Ishikawa (cell line): ENCODE data around the gene PRR35.
A peak's percentile ranks its signal among the peaks of the same experiment; 100 is the strongest.

Experiments used
- CEBPB ChIP-seq: IDR thresholded peaks from 2 replicates; pipeline ENCODE4 v1.6.1; 2012
- CREB1 ChIP-seq: IDR thresholded peaks from 2 replicates; pipeline ENCODE4 v1.6.1; 2012; ENCODE audit warnings: low read depth
- EGR1 ChIP-seq: IDR thresholded peaks from 2 replicates; pipeline ENCODE4 v1.6.1; 2012
- EP300 ChIP-seq: IDR thresholded peaks from 2 replicates; pipeline ENCODE4 v1.6.1; 2012; ENCODE audit warnings: borderline replicate concordance
- FOXM1 ChIP-seq: IDR thresholded peaks from 2 replicates; pipeline ENCODE4 v1.6.1; 2012; ENCODE audit warnings: low read depth, borderline replicate concordance
- MAX ChIP-seq: IDR thresholded peaks from 2 replicates; pipeline ENCODE4 v1.6.1; 2012
- NFIC ChIP-seq: IDR thresholded peaks from 2 replicates; pipeline ENCODE4 v1.6.1; 2012
- RAD21 ChIP-seq: IDR thresholded peaks from 2 replicates; pipeline ENCODE4 v1.6.1; 2012; ENCODE audit warnings: low read depth
- TAF1 ChIP-seq: IDR thresholded peaks from 2 replicates; pipeline ENCODE4 v1.6.1; 2012; ENCODE audit warnings: low read depth, mild to moderate bottlenecking
- TCF12 ChIP-seq: IDR thresholded peaks from 2 replicates; pipeline ENCODE4 v1.6.1; 2012; ENCODE audit warnings: low read depth
- TEAD4 ChIP-seq: IDR thresholded peaks from 2 replicates; pipeline ENCODE4 v1.6.1; 2012
- YY1 ChIP-seq: IDR thresholded peaks from 2 replicates; pipeline ENCODE4 v1.6.1; 2012; ENCODE audit warnings: low read depth
- ZBTB7A ChIP-seq: IDR thresholded peaks from 2 replicates; pipeline ENCODE4 v1.6.1; 2012; ENCODE audit warnings: low read depth
- TF ChIP-seq, protein P1 (sequence below): IDR thresholded peaks from 2 replicates; pipeline ENCODE4 v1.6.1; 2012; ENCODE audit warnings: low read depth, mild to moderate bottlenecking
- TF ChIP-seq, protein P2 (sequence below): IDR thresholded peaks from 2 replicates; pipeline ENCODE4 v1.6.1; 2012

PRR35 gene

DNA sequence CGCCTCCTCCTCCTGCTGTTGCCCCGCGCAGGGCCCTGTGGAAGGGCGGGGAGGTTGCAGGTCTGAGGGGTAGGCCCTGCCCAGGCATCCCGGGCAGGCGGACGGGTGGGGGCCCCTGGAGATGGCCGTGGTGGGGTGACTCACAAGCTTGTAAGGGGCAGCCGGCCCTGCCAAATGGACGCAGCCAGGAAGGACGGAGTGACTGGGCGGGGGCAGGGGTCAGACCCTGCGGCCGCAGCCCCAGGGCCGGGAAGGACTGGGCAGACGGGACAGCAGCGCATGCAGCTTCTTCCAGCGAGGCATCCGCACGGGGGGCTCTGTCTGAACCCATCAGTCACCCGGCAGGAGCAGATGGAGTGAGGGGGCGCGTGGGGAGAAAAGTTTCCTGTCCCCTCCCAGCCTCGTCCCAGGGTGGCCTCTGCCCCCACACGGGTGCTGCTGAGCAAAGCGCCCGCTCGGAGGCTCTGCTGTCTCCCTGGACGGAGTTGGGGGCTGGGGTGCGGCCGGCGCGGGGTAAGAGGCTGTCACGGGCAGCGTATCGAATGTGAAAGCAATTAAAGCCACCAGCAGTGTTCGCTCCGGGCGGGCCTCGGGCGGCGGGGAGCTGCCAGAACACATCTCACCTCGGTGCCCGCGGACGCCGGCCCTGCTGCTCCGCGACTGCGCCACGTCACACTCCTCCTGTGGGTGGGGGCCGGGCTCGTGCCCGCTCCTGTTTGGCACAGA lies 5.4 kb upstream of the PRR35 start:
- TF ChIP-seq ZBTB7A (no peak), FOXM1 (no peak), TAF1 (no peak), CREB1 (no peak), CEBPB (no peak), NFIC (no peak), RAD21 (no peak)
- TF ChIP-seq, protein P1, sequence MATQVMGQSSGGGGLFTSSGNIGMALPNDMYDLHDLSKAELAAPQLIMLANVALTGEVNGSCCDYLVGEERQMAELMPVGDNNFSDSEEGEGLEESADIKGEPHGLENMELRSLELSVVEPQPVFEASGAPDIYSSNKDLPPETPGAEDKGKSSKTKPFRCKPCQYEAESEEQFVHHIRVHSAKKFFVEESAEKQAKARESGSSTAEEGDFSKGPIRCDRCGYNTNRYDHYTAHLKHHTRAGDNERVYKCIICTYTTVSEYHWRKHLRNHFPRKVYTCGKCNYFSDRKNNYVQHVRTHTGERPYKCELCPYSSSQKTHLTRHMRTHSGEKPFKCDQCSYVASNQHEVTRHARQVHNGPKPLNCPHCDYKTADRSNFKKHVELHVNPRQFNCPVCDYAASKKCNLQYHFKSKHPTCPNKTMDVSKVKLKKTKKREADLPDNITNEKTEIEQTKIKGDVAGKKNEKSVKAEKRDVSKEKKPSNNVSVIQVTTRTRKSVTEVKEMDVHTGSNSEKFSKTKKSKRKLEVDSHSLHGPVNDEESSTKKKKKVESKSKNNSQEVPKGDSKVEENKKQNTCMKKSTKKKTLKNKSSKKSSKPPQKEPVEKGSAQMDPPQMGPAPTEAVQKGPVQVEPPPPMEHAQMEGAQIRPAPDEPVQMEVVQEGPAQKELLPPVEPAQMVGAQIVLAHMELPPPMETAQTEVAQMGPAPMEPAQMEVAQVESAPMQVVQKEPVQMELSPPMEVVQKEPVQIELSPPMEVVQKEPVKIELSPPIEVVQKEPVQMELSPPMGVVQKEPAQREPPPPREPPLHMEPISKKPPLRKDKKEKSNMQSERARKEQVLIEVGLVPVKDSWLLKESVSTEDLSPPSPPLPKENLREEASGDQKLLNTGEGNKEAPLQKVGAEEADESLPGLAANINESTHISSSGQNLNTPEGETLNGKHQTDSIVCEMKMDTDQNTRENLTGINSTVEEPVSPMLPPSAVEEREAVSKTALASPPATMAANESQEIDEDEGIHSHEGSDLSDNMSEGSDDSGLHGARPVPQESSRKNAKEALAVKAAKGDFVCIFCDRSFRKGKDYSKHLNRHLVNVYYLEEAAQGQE: no peak

DNA sequence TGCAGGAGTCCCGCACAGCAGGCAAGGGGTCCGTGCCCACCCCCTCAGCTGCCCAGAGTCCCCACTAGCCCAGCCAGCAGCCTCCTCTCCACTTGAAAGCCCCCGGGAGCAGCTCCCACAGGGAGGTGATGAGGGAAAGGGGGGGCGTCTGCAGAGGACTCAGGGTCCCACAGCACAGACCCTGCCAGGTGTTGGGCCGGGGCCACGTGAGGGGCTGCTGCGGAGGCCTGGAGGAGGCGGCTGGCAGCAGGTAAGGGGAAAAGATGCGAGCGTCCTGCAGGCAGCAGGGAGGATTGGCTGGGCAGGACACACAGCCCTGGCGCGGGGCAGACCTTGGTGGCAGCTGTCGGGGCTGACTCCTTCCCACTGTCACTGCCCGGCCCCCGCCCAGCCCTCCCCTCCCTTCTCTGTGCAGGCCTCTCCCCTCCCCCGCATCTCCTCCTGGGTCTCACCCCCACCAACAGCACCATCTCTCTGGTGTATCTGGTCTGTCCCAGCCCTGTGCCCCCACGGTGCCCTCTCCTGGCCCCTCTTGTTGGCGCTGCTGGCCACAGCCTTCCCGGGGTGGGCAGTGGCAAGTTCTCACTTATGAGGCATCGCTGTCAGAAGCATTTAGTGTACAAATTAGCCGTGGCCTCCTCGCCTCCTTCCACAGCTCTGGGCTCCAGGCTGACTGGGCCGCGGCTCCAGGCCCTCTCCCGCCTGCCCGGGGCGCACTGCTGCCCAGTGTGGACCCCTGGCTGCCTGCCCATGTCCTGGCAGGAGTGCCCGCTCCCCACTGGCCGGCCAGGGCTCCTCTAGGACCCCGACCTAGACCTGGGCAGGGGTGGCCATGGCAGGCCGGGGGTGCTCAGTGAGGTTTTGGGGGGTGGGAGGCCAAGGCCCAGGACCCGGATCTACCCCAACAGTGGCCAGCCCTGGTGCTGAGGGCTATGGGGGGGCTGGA lies 4.4 kb upstream of the PRR35 start:
- no peak for TF ChIP-seq YY1
- TF ChIP-seq CEBPB: no peak
- TF ChIP-seq EGR1: no peak
- TF ChIP-seq FOXM1: no peak
- no peak for TF ChIP-seq MAX
- no peak for TF ChIP-seq TCF12
- no peak for TF ChIP-seq NFIC
- TF ChIP-seq ZBTB7A: no peak
- no peak for TF ChIP-seq TAF1
- TF ChIP-seq TEAD4: no peak
- TF ChIP-seq, protein P2, sequence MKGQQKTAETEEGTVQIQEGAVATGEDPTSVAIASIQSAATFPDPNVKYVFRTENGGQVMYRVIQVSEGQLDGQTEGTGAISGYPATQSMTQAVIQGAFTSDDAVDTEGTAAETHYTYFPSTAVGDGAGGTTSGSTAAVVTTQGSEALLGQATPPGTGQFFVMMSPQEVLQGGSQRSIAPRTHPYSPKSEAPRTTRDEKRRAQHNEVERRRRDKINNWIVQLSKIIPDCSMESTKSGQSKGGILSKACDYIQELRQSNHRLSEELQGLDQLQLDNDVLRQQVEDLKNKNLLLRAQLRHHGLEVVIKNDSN: no peak
- no peak for TF ChIP-seq RAD21
- TF ChIP-seq CREB1: no peak

DNA sequence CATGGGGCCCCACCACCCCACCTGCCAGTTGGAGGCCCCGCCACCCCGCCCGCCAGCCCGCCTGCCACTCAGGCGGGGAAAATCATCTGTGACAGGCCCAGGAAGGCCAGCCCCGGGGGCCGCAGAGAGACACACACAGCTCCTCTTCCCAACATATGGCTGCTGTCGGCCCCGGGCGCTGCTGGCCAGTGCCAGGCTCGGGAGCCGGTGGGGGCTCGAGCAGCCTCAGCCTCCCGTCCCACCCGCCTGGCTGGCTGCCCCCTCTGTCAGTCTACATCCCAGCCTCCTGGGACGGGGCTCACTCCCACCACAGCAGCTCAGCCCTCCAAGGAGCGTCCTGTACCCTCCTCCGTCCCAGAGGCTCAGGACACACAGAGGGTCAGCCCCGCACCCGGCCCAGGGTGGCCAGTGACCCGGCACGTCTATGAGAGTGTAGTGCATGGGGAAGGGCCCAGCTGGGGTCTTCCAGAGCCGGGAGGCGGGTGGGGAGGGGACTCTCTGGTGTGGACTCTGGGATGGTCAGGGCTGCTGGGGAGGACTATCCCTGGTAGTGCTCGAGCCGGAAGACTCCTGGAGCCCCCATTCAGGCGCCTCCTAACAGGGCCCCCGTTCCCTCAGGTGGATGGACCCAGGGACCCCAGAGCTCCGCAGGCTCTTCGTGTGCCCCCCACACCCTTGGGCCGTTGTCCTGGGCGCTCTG lies 3.6 kb upstream of the PRR35 start:
- TF ChIP-seq CEBPB (no peak), CREB1 (no peak), YY1 (no peak), TCF12 (no peak)

DNA sequence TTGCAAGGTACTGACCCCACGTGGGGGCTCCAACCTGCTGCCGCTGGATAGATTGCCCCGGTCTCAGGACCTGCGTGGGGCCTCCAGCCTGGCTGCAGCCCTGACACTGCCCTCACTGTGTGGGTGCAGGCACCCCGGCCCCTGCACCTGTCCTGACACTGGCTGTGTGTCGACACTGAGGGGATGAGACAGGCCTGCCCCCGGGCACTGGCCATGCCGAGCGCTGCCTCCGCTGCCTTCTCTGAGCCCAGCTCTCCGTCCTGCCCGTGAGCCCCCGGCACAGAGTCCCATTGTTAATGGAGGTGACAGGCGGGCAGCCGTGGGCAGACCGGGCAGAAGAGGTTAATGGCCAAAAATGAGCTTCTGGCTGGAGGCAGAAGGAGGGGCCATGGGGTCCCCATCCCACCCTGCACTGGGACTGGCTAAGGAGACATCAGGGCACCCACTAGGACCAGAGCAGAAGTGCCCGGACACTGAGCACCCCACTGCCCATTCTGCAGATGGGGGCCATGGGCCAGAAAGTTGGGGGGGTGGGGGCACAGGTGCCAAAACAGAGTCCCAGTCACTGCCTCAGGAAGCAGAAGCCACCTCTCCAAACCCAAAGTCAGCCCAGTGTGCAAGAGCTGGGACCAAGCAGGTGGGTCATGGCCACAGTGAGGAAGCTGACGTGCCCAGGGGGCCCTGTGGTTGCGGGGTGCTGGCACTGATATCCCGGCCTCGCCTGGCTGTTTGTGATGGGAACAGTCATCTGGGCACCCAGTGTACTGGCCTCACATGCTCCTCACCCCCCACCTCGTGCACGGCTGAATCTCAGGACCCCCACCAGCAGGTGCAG lies 2.5 kb upstream of the PRR35 start:
- TF ChIP-seq NFIC: no peak

DNA sequence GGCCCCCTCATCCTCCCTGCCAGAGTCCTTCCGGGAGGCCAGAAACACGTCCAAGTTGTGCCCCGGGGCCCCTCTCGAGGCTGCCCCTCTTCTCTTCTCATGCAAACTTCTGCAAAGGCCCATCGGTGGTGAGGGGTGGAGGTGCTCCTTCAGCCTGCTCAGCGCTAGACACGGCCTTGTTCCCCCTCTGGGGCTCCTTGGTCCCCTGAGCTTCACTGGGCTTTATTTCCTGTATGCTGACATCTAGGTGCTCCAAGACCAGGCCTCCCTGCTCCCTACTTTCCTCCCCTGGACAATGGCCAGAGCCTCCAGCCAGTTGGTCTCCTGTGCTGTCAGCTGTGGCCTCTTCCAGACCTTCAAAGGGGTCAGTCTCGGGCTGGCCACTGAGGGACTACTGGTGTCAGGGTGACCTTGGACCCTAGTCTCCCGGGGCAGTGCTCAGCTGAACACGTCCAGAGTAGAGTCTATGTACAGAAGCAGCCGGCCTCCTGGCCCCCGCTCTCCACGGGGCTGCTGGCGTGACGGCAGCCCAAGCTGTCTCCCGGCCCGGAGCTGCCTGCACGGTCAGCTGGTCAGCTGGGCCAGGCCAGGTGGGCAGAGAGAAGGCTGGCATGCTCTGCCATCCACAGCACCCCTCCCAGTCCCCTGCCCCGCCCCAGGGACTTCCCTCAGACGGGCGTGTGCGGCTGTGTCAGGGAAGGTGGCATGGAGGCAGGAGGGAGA lies 1.7 kb upstream of the PRR35 start:
- TF ChIP-seq, protein P2: 0 out of 2 replicates have a peak, but pooled peaks have one; percentile 23
- TF ChIP-seq CREB1 (no peak), FOXM1 (no peak), EP300 (no peak), YY1 (no peak), TAF1 (no peak), CEBPB (no peak)
- TF ChIP-seq, protein P1: no peak
